Activated T-cell treated with anti-CD3 and anti-CD28 coated beads for 1 hour (primary cell): ENCODE results near the gene YKT6.
"Not testable (repeated sequence)": the region's sequence is repeated elsewhere in the genome, so short reads cannot be mapped to it uniquely, and the experiment has no call there.

ENCODE experiments used
- DNase-seq: peaks from one replicate; pipeline ENCODE4 v3.0.0-alpha.2; 2020; ENCODE audit warnings: low read depth

The YKT6 gene

GRCh38 chr7:44172352-44172751, 28.4 kb upstream of the YKT6 start:
- no peak for DNase-seq

- no peak for DNase-seq
Measured at GRCh38 chr7:44172803-44173424, 27.9 kb upstream of the YKT6 start.

GRCh38 chr7:44173911-44174693, 26.7 kb upstream of the YKT6 start:
- DNase-seq = no peak

- DNase-seq = not testable (repeated sequence)
Measured at GRCh38 chr7:44174694-44174948, 26.2 kb upstream of the YKT6 start.

- DNase-seq = no peak
Measured at GRCh38 chr7:44175730-44176129, 25.0 kb upstream of the YKT6 start.

- no peak for DNase-seq
Measured at GRCh38 chr7:44176486-44176885, 24.3 kb upstream of the YKT6 start.

GRCh38 chr7:44177570-44178131, 23.1 kb upstream of the YKT6 start:
- DNase-seq = no peak

- DNase-seq = no peak
Measured at GRCh38 chr7:44180631-44181030, 20.1 kb upstream of the YKT6 start.

- no peak for DNase-seq
Measured at GRCh38 chr7:44182827-44183226, 18.0 kb upstream of the YKT6 start.

GRCh38 chr7:44183386-44183785, 17.4 kb upstream of the YKT6 start:
- no peak for DNase-seq

- DNase-seq = no peak
Measured at GRCh38 chr7:44184206-44184872, 16.4 kb upstream of the YKT6 start.

GRCh38 chr7:44184873-44185446, 15.8 kb upstream of the YKT6 start:
- no peak for DNase-seq

GRCh38 chr7:44185729-44186128, 15.0 kb upstream of the YKT6 start:
- no peak for DNase-seq

- no peak for DNase-seq
Measured at GRCh38 chr7:44186736-44187135, 14.0 kb upstream of the YKT6 start.

GRCh38 chr7:44187636-44188416, 13.0 kb upstream of the YKT6 start:
- DNase-seq = no peak

- no peak for DNase-seq
Measured at GRCh38 chr7:44188480-44189225, 12.1 kb upstream of the YKT6 start.

- no peak for DNase-seq
Measured at GRCh38 chr7:44189286-44189992, 11.3 kb upstream of the YKT6 start, which contains the start of gene GCK. Gene GCK, minus strand, starts transcription at chr7:44189439. Its CDS starts 486 bp downstream, at chr7:44188953.

- no peak for DNase-seq
Measured at GRCh38 chr7:44189993-44190872, 10.5 kb upstream of the YKT6 start.

GRCh38 chr7:44191171-44191570, 9.6 kb upstream of the YKT6 start:
- DNase-seq = no peak
